Osteocyte (in vitro differentiated cells): Measurements from ENCODE around the gene FAM89A. TPM values are rescaled to one million over a fixed set of nuclear protein-coding genes. Genes with fewer than 3 reads are reported as not detected.

ENCODE experiments used
- DNase-seq: peaks from one replicate; pipeline ENCODE4 v3.0.0; 2021; ENCODE audit warnings: mixed read lengths; ENCODE audit not compliant: unreplicated experiment; ENCODE audit errors: extremely low spot score
- H3K27ac Mint-ChIP-seq: one replicate; pipeline ENCODE4 v1.8.0; 2021; ENCODE audit warnings: mild to moderate bottlenecking, mixed read lengths; ENCODE audit not compliant: unreplicated experiment
- H3K27me3 Mint-ChIP-seq: one replicate; pipeline ENCODE4 v1.8.0; 2021; ENCODE audit warnings: mixed read lengths; ENCODE audit not compliant: unreplicated experiment
- H3K36me3 Mint-ChIP-seq: one replicate; pipeline ENCODE4 v1.8.0; 2021; ENCODE audit warnings: mixed read lengths; ENCODE audit not compliant: unreplicated experiment
- H3K4me1 Mint-ChIP-seq: one replicate; pipeline ENCODE4 v1.8.0; 2021; ENCODE audit warnings: mixed read lengths; ENCODE audit not compliant: unreplicated experiment
- H3K4me3 Mint-ChIP-seq: one replicate; pipeline ENCODE4 v1.8.0; 2021; ENCODE audit warnings: mild to moderate bottlenecking, moderate library complexity, mixed read lengths; ENCODE audit not compliant: unreplicated experiment
- H3K9me3 Mint-ChIP-seq: one replicate; pipeline ENCODE4 v1.8.0; 2021; ENCODE audit warnings: mixed read lengths; ENCODE audit not compliant: unreplicated experiment
- CTCF ChIP-seq: fragments of 200-600 bp; sonication (generic); IDR thresholded peaks from 2 replicates; pipeline ENCODE4 v1.5.0; 2021; ENCODE audit warnings: antibody characterized with exemption, mild to moderate bottlenecking, moderate library complexity
- long read RNA-seq: library from polyadenylated mRNA; unstranded; transcript quantifications from one replicate; pipeline ENCODE4 v2.0.0, GENCODE V29; 2021
- total RNA-seq: library from RNA; stranded (reverse); gene quantifications from 2 replicates; pipeline ENCODE4 v1.2.1, GENCODE V29; 2021

The FAM89A gene
- total RNA-seq = 14.8 and 15.5 TPM in 2 replicates
- long read RNA-seq = 0 reads

GRCh38 chr1:231040019-231040799 lies at the start of gene FAM89A:
Gene FAM89A, minus strand, starts transcription at chr1:231040254. Its CDS starts 43 bp downstream, at chr1:231040211.
- Mint-ChIP-seq H3K4me3 (peak within 1 kb of the TSS; percentile 73), H3K27me3 (peaks cover 5% of the 10 kb centered on the region), H3K27ac (no peak within 1 kb of the TSS), H3K9me3 (peaks cover 3% of the 10 kb centered on the region), H3K36me3 (peaks cover 3% of the 10 kb centered on the region), H3K4me1 (peaks cover 21% of the 10 kb centered on the region)
- TF ChIP-seq CTCF = no peak
- DNase-seq = peak; percentile 86

- peaks cover 6% of the 10 kb centered on the region for H3K9me3 Mint-ChIP-seq
- no peak for DNase-seq
- H3K4me1 Mint-ChIP-seq = no peaks in the 10 kb centered on the region
- TF ChIP-seq CTCF = no peak
- H3K36me3 Mint-ChIP-seq = no peaks in the 10 kb centered on the region
- peaks cover 49% of the 10 kb centered on the region for H3K27me3 Mint-ChIP-seq
- H3K27ac Mint-ChIP-seq = no peak overlapping the region
- H3K4me3 Mint-ChIP-seq = no peak overlapping the region
These were observed 44.3 kb upstream of the FAM89A start for GRCh38 chr1:231084353-231084752.

DNA sequence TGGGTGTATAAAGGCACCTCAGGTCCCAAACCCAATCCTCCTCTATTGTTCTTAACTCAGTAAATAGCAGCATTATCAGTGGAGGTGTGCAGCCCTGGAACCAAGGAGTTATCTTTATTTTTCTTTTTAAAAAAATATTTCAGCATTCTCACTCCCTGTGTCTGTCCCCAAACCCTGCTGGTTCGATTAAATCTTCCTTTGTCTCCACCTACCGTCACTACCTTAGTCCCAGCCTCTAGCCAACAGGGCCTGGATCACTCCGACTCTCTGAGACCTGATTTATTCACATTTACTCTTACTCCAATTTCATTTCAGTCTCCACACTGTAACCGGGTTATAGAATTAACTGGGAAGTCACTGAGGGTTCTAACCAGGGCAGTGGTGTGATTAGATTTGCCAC lies 39.1 kb upstream of the FAM89A start:
- TF ChIP-seq CTCF = no peak
- Mint-ChIP-seq H3K4me1 (no peaks in the 10 kb centered on the region), H3K27me3 (peaks cover 36% of the 10 kb centered on the region), H3K9me3 (peaks cover 14% of the 10 kb centered on the region), H3K27ac (no peak overlapping the region), H3K4me3 (no peak overlapping the region), H3K36me3 (no peaks in the 10 kb centered on the region)
- DNase-seq = no peak

GRCh38 chr1:231078250-231078649 lies 38.2 kb upstream of the FAM89A start:
- H3K4me3 Mint-ChIP-seq = no peak overlapping the region
- H3K4me1 Mint-ChIP-seq = no peaks in the 10 kb centered on the region

More at GRCh38 chr1:231078250-231078649, 38.2 kb upstream of the FAM89A start:
- peaks cover 33% of the 10 kb centered on the region for H3K27me3 Mint-ChIP-seq
- H3K36me3 Mint-ChIP-seq = no peaks in the 10 kb centered on the region
- H3K27ac Mint-ChIP-seq = no peak overlapping the region
- H3K9me3 Mint-ChIP-seq = peaks cover 14% of the 10 kb centered on the region
- DNase-seq = no peak
- TF ChIP-seq CTCF = no peak
